Psoas muscle (tissue), 8 donors: ENCODE results near the gene CEBPG. TPM values are rescaled to one million over a fixed set of nuclear protein-coding genes. Genes with fewer than 3 reads are reported as not detected.
A peak's percentile ranks its signal among the peaks of the same experiment; 100 is the strongest.

Experiments used
- ATAC-seq, 4 donors: fragments of 200-7000 bp; cut with Tn5 transposase; one replicate each; pipeline ENCODE4 v1.9.1; 2020; ENCODE audit warnings: moderate library complexity in 3 of 4, mild to moderate bottlenecking in 2 of 4
- DNase-seq, 2 donors: peaks; one replicate each; pipeline ENCODE4 v3.0.0-alpha.2; 2020
- H3K27ac ChIP-seq: fragments of 200-600 bp; one replicate; pipeline ENCODE4 v1.8.0; 2022
- H3K27me3 ChIP-seq, 3 donors: fragments of 200-600 bp in 1 of 3; one replicate each; pipeline versions ENCODE4 v1.6.1 to v1.8.0; 2013 to 2022; ENCODE audit warnings: low read length in 2 of 3, mild to moderate bottlenecking in 2 of 3, moderate library complexity in 1 of 3; ENCODE audit not compliant: insufficient read depth in 3 of 3
- H3K36me3 ChIP-seq, 2 donors: fragments of 200-600 bp in 1 of 2; one replicate each; pipeline versions ENCODE4 v1.6.1 to v1.8.0; 2013 to 2022; ENCODE audit warnings: low read depth in 1 of 2, mild to moderate bottlenecking in 1 of 2, moderate library complexity in 1 of 2; ENCODE audit not compliant: insufficient read depth in 1 of 2
- H3K4me1 ChIP-seq: fragments of 200-600 bp; one replicate; pipeline ENCODE4 v1.8.0; 2022
- H3K4me3 ChIP-seq: fragments of 200-600 bp; one replicate; pipeline ENCODE4 v1.8.0; 2022; ENCODE audit warnings: mild to moderate bottlenecking
- H3K9me3 ChIP-seq: fragments of 200-600 bp; one replicate; pipeline ENCODE4 v1.8.0; 2022
- WGBS, 3 donors: extraction: QIAGEN DNeasy Blood & Tissue Kit; methylation state at CpG; one replicate each; pipeline versions ENCODE4 v1.1.6 to v1.1.7; 2013; 5-methylcytosine and 5-hydroxymethylcytosine counted together
- intact Hi-C, 2 donors: fragments of 100-400 bp; cut with DNase I; formaldehyde crosslinking; loops; one replicate each; pipeline versions ENCODE4 v1.11.0 to v1.14.2; 2022
- polyA plus RNA-seq, 3 donors: library from polyadenylated mRNA; stranded (reverse); fragments of 200-250 nt; gene quantifications; one replicate each; pipeline ENCODE4 v1.2.3, GENCODE V29; 2013
- total RNA-seq, 4 donors: library from RNA; stranded (reverse); fragmentation: NEBNext Ultra II Directional in 2 of 4; extraction: Animal tissue kit (Norgen Biotek cat#: 25700) in 2 of 4; gene quantifications; one replicate each; pipeline versions ENCODE4 v1.2.1 to v1.2.4, GENCODE V29; 2021 to 2023
- TF ChIP-seq, protein P1 (sequence below): fragments of 200-600 bp; IDR thresholded peaks from one replicate; pipeline ENCODE4 v1.8.0; 2022; ENCODE audit warnings: antibody characterized with exemption
- donor health status: healthy with polysubstance abuse.
- donor health status: DM: no; HTN: no; CAD: no; lungs with moderate emphysema.
- donor health status: Bipolar disorder and iron deficiency.
- donor health status: healthy.
- donor health status: DM: yes; HTN: yes; CAD: no.
- donor health status: DM: no; HTN: no; CAD: no.
- donor health status: DM: no; HTN: no; CAD: no.
- donor health status: DM: yes; HTN: yes; CAD: no.

The CEBPG gene
- total and polyA plus RNA-seq, 7 donors, result 29.9 to 95.7 (median 50.1) TPM

DNA sequence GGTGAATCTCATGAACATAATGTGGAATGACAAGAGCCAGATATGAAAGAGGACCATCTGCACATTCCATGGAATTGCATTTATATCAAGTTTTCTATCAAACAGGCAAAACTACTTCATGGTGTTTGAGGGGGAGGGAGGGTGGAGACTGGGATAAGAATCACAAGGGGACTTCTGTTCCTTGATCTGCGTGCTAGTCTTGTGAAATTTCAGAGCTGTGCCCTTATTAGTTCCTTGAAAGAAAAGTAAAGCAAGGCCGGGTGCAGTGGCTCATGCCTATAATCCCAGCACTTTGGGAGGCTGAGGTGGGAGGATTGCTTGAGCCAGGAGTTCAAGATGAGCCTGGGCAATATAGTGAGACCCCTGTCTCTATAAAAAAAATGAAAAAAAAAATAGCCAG lies 30.2 kb upstream of the CEBPG start:
- Histone ChIP-seq H3K9me3 (no peaks in the 10 kb centered on the region), H3K4me3 (no peak overlapping the region), H3K27ac (no peak overlapping the region), H3K36me3 (no peaks in the 10 kb centered on the region), H3K27me3 (no peaks in the 10 kb centered on the region), H3K4me1 (no peaks in the 10 kb centered on the region)
- 75 to 80% (median 79%) methylated on average over 2 of the region's 2 CpGs for whole genome bisulfite sequencing, 3 donors
- intact Hi-C loops, result loop anchor here in 1 of 2 donors (10.0 kb wide), 1 partner anchor 1132 kb away; no protein-coding TSS in a partner anchor
- ATAC-seq (no peak), DNase-seq (no peak)
- TF ChIP-seq, protein P1, sequence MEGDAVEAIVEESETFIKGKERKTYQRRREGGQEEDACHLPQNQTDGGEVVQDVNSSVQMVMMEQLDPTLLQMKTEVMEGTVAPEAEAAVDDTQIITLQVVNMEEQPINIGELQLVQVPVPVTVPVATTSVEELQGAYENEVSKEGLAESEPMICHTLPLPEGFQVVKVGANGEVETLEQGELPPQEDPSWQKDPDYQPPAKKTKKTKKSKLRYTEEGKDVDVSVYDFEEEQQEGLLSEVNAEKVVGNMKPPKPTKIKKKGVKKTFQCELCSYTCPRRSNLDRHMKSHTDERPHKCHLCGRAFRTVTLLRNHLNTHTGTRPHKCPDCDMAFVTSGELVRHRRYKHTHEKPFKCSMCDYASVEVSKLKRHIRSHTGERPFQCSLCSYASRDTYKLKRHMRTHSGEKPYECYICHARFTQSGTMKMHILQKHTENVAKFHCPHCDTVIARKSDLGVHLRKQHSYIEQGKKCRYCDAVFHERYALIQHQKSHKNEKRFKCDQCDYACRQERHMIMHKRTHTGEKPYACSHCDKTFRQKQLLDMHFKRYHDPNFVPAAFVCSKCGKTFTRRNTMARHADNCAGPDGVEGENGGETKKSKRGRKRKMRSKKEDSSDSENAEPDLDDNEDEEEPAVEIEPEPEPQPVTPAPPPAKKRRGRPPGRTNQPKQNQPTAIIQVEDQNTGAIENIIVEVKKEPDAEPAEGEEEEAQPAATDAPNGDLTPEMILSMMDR, result no peak

DNA sequence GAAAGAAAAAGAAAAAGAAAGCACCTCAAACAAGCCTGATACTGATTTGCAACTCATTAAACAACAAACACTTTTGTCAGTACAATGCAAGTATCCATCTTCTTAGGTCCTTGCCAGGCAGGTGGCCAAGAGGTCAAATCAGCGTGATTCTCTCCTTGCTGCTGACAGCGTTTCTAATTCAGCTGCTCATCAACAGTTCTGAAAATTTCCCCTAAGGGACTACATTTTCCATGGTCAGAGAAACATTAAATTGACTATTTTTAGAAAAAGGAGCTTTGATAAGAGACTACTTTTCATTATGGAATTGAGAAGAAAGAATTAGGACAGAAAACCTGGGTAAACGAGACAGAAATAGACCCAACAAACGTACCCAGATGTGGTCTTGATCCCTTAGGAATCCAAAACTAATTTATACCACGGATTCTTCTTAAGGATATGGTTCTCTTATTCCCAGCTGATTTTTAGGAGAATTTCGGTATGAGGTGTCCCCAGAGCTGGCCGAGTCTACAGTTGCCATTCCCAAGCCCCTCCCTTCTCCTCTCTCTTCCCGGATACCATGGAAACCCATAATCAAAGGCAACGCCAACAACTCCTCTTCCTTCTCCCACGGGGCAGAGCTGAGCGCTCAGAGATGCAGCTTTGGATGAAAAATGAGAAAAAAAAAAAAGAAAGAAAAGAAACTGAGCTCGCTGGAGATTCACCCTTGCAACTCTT lies 29.5 kb upstream of the CEBPG start:
- Histone ChIP-seq H3K4me3 (peak overlapping the region; percentile 11), H3K27ac (no peak overlapping the region), H3K27me3 (no peaks in the 10 kb centered on the region), H3K4me1 (peaks cover 2% of the 10 kb centered on the region), H3K9me3 (no peaks in the 10 kb centered on the region), H3K36me3 (no peaks in the 10 kb centered on the region)
- DNase-seq (peak in 1 of 2 donors; percentile 51), ATAC-seq (peak in 3 of 4 donors; percentile 50 to 64 (median 56))
- intact Hi-C loops, result loop anchor here in 1 of 2 donors (10.0 kb wide), 1 partner anchor 1131 kb away; no protein-coding TSS in a partner anchor
- WGBS, 3 donors, result 6 to 16% (median 8%) methylated on average over 12 of the region's 12 CpGs
- TF ChIP-seq, protein P1, result no peak

DNA sequence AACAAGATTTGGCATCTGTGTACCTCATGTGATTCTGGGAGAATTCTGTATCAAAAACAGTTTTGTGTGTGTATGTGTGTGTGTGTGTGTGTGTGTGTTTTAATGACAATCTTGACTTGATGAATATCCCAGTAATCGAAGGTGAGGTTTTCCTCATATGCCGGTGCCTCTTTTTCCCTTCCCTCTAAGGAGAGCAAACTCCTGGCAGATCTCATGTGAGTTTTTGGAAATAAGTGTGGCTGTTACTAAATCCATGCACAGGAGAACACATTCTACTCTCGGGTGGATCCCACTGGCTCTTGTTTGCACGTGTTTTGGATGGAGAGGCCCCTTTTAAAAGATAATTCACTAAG lies 29.0 kb upstream of the CEBPG start:
- 22 to 28% (median 25%) methylated on average over 4 of the region's 4 CpGs for WGBS, 3 donors
- no peak for DNase-seq
- Histone ChIP-seq H3K4me3 (no peak overlapping the region), H3K36me3 (no peaks in the 10 kb centered on the region), H3K27me3 (no peaks in the 10 kb centered on the region), H3K9me3 (no peaks in the 10 kb centered on the region), H3K4me1 (peaks cover 7% of the 10 kb centered on the region), H3K27ac (no peak overlapping the region)
- TF ChIP-seq, protein P1, result no peak
- intact Hi-C loops, result loop anchor here in 1 of 2 donors (10.0 kb wide), 1 partner anchor 1130 kb away; no protein-coding TSS in a partner anchor
- no peak for ATAC-seq

DNA sequence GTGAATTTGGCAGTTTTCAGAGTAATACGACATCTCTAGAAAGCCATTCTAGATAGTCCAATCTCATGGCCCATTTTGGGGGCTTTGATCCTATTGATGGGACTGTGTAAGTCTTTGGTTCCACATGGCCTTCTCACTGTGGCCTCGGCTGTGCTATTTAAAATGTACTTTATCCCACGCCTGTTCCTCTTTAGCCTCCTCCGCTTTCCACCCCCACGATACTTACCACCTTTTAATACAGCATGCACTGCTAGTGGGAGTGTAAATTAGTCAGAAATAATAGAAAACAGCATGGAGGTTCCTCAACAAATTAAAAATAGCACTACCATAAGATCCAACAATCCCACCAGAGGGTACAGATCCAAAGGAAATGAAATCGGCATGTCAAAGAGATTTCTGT lies 28.3 kb upstream of the CEBPG start:
- Histone ChIP-seq H3K9me3 (no peaks in the 10 kb centered on the region), H3K4me1 (peaks cover 7% of the 10 kb centered on the region), H3K4me3 (no peak overlapping the region), H3K27me3 (no peaks in the 10 kb centered on the region), H3K36me3 (no peaks in the 10 kb centered on the region), H3K27ac (no peak overlapping the region)
- DNase-seq, result no peak
- 90 to 95% (median 94%) methylated on average over 6 of the region's 6 CpGs for WGBS, 3 donors
- intact Hi-C loops, result loop anchor here in 1 of 2 donors (10.0 kb wide), 1 partner anchor 1130 kb away; no protein-coding TSS in a partner anchor
- ATAC-seq, result no peak
- TF ChIP-seq, protein P1, result no peak
